ENCODE data around the gene PLSCR4.

DNA sequence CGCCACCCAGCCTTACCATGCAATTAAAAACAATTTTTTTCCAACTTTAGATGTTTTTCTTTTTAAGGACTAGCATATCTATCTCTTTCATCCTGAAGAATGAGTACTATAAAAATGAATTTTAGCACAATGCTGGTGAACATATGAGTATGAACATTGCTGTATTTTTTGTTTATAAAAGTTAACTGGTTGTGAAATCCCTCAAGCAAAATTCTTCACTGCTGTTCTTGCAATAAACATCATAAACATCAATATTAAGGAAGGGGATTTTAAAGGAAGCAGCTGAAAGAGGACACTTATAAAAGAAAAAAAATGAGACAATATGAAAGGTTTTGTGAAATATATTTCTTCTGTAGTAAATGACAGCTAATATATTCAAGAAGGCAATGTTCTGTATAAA lies 3.0 kb downstream of the PLSCR4 start:
- TF ChIP-seq POLR2A (IDR thresholded peaks at IDR 0.05; ENCODE audit: low read length), result no peak
- TF ChIP-seq, protein P1, sequence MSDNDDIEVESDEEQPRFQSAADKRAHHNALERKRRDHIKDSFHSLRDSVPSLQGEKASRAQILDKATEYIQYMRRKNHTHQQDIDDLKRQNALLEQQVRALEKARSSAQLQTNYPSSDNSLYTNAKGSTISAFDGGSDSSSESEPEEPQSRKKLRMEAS (IDR thresholded peaks at IDR 0.05), result no peak
- no peak for TF ChIP-seq CTCF (IDR thresholded peaks at IDR 0.05)
- no peak for TF ChIP-seq CHD2 (IDR thresholded peaks at IDR 0.05; ENCODE audit: low read length, partially characterized antibody)
- TF ChIP-seq RARB (CRISPR knock-in tag; IDR thresholded peaks at IDR 0.05), result no peak
- TF ChIP-seq E2F6 (IDR thresholded peaks at IDR 0.05; ENCODE audit: borderline replicate concordance, low read depth), result no peak

All from A549 (cell line).